DMS79 treated with DMSO at 0.1 percent for 48 hours (cell line): ENCODE results near the gene TTC22.
A peak's percentile ranks its signal among the peaks of the same experiment; 100 is the strongest.

ENCODE experiments used
- DNase-seq: peaks from one replicate; lab custom pipeline; 2025; lab: John Stamatoyannopoulos, UW

The TTC22 gene

DNA sequence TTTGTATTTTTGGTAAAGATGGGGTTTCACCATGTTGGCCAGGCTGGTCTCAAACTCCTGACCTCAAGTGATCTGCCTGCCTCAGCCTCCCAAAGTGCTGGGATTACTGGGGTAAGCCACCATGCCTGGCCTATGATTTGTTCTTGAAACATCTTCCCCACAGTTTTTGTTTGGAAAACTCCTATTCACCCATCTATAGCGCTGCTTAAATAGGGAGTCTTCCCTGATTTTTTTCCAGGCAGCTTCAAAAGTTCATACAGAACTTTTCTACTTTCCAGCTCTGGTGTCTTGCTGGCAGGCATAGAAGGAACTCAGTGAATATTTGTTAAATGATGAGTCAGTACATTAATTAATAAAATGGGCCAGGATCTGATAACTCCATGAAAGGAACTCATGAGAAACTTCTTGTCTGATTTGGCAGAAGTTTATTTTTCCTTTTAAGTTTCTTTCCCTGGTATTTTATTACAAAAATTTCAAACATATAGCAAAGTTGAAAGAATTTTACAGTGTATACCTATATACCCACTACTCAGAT is 33.0 kb upstream of the TTC22 start:
- no peak for DNase-seq

DNA sequence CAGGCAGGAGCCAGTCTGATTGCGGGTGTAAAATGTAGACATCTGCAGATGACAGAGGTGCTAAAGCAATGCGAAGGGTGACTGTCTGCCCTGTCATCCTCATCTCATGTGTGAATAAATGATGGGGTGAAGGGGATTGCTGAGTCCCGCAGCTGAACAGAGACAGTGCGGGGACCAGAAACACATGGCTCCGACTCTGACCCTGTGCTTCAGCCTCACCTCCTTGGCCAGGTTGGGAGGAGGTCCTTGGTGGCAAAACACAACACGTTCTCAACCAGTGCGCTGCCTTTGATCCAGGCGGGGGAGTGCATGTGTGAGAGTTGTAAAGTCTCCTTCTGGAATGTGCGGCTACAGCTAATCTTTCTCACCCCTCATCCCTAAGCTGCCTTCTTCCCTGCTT is 32.0 kb upstream of the TTC22 start:
- DNase-seq: no peak

DNA sequence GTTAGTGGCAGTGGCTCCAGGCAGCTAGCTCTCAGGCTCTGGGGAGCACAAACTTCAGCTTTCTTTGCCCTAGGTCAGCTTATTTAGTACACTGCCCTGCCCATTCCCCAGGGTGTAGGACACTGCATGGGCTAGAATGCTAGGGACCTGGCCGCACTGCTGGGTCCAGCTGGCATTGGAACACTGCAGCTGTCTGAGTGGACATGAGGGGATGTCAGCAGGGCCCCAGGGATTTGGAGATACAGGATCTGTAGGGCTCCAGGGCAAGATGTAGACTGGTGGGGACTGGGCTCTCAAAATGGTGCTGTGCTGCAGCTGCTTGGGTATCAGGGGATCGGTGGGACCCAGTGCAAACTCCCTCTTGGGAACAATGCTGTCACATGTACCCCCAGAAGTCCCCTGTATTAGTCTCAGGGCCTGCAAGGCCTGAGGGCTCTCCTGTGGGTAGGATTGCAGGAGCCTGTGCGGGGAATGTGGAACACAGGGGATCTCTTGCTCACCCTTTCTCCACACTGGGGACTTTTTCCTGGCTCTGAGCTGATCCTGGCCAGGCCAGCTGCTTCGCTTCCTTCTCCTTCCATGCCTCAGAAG is 25.2 kb upstream of the TTC22 start:
- DNase-seq: no peak

DNA sequence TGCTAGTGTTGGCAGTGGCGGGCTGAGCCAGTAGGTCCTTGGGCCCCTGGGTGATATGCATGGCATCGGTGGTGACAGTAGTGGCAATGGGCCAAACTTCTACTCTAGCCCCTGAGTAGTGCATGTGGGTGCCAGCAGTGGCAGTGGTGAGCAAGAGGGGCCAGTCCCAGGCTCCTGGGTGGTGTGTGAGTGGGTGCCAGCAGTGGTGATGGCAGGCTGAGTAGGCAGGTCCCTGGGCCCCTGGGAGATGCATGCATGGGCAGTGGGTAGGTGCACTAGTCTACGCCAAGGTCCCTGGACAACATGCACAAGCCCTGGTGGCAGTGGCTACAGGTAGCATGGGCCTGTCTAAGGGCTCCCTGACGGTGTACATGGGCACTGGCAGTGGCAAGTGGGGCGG is 24.6 kb upstream of the TTC22 start:
- no peak for DNase-seq

DNA sequence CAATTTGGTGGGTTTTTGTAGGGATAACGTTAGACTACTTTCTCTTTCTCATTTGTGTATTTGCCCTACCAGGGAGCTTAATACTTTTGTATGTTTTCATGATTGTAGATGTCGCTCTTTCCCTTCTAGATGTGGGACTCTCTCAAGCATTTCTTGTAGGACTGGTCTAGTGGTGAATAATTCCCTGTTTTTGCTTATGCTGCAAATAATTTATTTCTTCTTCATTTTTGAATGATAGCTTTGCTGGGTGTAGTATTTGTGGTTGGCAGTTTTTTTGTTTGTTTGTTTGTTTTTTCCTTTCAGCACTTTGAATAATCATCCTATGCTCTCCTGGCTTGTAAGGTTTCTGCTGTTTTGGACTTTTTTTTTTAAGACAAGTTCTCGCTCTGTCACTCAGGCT is 22.5 kb upstream of the TTC22 start:
- DNase-seq: no peak

DNA sequence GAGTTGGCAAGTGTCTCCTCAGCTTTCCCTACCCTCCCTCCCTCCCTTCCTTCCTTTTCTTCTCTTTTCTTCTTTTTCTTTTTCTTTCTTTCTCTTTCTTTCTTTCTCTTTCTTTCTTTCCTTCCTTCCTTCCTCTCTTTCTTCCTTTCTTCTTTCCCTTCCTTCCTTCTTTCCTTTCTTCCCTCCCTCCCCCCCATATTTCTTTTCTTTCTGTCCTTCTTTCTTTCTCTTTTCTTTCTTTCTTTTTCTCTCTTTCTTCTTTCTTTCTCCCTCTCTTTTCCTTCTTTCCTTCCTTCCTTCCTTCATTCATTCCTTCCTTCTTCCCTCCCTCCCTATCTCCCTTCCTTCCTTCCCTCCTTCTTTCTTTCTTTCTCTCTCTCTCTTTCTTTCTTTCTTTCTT is 18.6 kb upstream of the TTC22 start:
- no peak for DNase-seq

DNA sequence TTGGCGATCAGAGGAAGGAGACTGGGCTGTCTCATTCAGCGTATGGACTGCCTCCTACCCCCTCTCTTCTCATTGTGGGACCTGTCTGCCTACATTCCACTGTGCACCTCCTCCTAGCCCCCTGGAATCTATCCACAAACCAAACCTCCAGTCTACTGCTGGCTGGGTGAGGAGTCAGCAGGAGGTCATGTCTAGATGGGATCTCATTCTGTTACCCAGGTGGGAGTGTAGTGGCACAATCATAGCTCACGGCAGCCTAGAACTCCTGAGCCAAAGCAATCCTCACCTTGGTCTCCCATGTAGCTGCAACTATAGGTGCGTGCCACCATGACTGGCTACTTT is 18.0 kb upstream of the TTC22 start:
- no peak for DNase-seq

DNA sequence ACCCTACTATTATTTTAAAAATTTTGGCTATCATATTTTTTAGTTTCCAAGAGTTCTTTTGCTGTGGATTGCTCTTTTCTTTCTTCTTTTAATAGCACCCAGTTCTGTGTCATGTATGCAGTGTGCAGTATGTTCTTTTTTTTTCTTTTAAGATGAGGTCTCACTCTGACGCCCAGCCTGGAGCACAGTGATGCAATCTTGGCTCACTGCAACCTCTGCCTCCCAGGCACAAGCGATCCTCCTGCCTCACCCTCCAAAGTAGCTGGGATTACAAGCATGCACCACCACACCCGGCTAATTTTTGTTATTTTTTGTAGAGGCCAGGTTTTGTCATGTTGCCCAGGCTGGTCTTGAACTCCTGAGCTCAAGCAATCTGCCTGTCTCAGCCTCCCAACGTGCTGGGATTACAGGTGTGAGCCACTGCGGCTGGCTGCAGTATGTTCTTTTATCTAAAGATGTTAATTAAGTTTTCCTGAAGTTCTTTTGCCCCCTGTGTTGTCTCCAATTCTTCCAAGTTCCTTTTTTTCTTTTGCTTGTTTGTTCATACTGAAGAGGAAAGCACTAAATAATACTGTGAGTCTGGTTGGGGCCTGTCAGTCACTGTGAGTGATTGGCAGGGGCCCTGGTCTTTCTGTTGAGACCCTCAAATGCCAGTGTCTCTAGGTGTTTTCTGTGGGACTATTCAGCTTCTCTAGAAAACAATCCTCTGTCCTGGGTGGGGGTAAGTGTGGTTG is 17.5 kb upstream of the TTC22 start:
- DNase-seq: no peak

DNA sequence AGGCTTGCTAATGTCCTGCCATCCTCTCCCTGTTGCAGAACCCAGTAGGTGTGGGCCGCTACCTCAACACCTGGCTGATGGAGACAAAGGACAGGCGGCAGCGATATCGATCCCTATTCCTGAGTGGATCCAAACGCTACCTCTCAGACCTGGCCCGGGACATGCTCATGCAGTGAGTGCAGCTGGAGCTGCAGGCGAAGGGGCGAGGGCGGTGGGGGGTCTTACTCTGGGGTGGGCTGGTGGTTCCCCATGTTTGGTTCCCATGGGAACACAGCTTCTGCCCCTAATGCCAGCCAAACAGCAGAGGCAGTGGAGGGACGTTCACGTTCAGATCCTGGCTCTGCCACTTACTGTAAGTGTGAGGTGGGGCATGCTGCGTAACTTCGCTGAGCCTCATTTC is 15.8 kb upstream of the TTC22 start:
- DNase-seq: no peak

DNA sequence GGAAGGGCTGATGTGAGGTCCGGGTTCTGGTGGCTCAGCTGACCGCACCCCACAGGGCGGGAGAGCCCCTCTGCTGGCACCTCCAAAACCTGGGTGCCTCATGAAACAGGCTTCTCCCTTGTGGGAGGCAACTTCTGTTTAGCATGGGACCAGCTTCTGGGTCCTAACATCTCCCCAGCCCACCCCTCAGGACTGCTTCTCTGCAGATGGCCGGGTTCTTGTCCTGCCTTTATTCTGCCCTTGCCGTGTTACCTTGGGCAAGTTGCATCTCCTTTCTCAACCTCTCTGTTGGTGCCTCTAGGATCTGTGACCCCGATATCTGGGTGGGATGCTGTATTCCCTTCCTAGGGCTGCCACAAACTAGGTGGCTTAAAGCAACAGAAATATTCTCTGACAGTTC is 15.0 kb upstream of the TTC22 start:
- no peak for DNase-seq

DNA sequence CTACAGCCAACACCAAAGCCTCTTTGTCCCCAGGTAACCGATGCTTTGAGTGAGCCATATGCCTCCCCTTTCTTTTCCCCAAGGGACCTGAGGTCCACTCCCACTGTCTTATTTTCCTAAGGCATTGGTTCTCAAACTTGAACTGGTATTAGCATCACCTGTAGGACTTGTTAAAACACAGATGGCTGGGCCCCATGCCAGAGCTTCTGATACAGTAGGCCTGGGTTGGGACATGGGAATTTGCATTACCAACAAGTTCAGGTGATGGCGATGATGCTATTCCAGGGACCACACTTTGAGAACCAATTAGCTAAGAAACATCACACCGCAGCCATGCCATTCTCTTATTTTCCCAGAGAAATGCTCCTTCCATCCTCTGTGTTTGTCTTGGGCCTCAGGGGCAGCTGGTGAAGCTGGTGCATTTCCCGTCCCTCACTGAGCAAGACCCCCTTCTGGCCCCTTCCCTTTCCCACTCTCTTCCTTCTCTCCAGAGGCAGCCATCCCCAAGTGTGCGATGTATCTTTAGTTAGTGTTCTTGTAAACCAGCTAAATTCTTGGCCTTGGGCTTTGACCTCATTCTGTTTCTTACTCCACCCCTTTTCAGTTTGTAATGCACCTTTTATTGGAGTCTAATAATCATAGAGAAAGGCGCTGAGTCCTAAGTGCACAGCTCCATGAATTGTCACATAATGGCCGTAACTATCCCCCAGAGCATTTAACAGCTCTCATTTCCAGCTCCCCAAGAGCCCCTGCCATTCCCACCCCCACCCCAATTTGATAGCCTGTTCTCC is 14.2 kb upstream of the TTC22 start:
- no peak for DNase-seq

DNA sequence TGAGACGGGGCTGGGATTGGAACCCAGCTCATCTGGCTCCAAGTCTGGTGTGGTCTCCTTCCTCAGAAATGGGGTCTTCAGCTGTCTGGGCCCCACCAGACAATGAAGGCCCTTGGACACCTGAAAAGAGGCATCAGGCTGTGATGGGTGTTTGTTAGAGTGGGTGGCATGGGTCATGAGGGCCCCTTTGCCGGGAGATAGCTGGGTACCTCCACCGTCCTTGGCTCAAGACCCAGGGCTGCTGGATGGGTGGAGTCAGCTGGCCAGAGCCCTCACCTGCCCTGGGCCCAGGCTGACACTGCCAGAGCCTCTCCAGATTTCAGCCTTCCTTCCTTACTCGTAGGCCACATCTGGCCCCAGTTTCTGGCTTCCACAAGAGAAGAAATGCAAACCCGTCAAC is 13.4 kb upstream of the TTC22 start:
- DNase-seq: no peak

DNA sequence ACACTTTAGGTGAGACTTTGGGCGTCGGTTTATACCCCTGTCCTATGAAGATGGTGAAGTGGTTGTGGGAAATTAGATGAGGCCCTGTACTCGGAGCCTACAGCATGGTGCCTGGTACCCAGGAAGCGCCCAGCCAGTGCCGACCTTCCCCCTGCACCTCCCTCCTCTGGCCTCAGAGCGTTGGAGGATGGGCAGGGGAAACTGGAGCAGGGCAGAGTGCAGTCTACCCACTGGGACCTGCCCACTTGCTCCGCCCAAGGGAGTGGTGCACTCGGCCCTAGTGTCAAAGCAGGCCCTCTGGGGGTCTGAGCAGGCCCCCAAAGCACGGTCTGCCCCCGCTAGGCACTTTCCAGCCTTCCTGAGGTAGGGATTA is 13.0 kb upstream of the TTC22 start:
- no peak for DNase-seq

DNA sequence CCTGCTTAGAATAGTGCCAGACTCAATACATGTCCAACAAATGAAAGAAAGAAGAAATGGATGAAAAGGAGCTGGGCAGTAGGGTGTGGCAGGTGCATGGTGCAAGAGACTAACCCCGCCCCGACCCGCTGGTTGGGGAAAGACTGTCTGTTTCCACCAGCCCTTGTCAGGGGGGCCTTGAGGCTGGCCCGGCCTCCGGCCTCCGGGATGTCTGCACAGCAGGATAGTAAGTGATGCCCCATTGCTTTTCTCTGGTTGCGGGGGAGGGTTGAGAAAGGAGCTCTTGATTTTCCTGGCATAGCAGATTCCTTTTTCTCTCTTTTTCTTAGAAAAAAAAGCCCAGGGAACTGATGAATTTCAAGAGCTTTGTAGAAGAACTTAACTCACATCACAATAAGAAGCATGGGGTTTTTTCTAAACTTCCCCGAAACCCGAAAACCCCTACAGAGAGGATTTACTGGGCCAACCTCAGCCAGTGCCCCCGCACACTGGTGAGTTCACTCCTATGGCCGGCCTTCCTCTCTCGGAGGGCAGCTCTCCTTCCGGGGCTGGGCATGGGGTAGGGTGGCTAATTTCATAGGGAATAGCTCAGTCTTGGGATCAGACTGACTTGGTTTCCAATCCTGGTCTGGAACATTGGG is 12.5 kb upstream of the TTC22 start:
- no peak for DNase-seq

DNA sequence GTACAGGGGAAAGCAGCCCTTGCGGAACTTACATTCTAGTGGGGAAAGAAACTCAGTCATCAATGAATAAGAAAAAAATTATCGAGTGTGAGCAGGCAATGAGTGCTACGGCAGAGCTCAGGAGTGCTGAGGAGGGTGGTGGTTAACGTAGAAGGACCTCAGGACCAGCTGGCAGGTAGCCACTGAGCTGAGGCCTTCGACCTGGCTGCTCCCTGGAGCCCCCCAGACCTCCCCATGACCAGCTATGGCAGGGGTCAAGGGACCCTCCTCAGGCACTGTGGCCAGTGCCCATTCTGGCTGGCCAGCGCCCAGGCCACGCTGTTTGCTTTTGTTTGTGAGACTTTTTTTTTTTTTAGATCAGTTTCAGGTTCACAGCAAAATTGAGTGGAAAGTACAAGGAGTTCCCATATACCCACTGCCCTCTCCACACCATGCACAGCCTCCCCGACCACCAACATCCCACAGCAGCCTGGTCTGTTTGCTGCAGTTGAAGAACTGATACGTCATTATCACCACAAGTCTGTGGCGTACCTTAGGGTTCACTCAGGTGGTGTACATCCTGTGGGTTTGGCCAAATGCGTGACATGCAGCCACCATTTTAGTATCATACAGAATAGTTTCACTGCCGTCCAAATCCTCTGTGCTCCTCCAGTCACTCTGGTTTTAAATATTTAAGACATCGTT is 11.8 kb upstream of the TTC22 start:
- DNase-seq: no peak

DNA sequence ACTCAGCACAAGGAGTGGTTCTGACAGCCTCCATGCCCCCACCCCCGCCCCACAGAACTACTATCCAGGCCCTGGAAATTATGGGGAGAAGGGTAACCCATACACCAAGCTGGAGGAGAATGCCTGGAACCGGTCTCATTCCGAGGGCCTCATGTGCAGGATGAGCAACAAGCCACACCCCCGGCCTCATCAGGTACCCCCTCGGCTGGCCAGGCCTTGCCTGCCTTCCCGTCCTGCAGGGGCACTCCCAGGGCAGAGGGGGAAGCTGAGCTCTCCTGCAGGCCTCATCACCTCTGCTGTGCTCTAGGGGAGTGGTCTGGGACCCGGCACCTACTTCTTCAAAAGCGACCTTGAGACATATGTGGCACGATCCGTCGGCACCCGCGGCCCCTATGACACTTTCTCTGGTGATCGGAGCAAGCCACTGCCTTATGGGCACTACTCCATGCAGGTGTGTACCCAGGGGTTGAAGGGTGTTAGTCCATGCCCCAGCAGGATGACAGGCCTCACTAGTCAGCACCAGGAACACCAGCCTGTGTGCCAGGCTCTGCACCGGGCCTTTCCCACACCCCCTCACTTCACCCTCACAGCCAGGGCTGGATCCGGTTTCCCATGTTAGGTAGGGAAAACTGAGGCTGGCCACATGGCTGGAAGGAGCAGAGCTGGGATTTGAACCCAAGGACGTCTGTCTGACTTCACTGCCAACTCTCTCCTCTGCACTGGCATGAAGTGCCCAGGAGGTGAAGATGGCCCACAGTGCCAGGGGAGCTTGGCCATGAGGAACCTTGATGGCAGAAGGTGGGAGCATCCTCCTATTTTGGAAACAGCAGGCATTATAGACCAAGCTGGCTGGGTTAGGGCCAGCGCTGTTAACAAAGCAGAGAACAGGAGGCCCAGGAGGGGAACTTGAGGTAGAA is 10.9 kb upstream of the TTC22 start:
- DNase-seq: no peak

DNA sequence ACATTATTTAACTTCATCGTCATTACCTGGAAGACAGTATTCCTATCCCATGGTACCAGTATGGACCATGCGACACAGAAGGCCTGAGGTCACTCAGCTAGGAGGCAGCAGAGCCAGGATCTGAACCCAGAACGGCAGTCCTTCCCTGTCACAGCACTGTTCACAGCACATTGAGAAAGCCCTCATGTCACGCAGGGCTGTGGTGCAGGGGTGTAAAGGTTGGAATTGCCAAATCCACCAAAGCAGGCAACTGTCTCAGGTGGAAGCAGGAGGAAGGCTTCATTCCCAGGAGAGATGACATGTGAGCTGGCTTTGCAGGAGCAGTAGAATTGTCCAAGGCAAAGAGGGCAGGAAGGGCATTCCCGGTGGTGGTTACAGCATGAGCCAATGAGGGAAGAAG is 9.9 kb upstream of the TTC22 start:
- DNase-seq: no peak

DNA sequence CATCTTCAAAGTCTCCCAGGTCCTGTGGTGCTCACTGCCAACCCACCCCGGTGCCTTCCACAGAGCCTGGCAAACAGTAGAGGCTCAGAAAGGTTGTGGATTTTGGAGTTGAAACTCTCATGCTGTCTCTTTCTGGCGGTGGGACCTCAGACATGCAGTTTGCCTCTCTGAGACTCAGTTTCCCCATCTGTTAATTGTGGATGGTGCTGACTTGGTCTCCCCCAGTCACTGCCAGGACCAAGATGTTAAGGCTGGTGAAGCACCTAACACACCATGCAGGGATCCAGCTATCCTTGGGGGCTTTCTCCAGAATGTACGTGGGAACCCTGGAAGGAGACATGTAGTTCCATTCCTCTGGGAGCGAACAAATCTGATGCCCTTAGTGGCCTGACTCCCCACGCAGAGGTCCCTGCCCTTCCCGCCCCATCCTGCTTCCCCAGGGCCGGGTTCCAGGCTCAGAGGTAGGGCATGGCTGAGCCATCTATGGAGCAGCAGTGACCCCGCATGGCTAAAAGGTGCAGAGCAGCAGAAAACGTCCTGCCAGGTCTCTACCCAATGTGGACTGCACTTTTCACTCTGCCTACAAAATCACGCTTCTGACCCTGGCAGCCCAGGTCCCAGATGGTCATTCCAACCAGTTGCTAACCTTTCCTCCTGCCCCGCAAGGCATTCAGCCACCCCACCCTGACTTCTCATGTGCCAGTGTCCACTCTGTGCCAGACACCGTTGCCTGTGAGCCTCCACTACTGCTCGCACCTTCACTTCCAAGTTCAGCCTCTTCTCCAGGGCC is 9.2 kb upstream of the TTC22 start:
- peak; percentile 19 for DNase-seq

DNA sequence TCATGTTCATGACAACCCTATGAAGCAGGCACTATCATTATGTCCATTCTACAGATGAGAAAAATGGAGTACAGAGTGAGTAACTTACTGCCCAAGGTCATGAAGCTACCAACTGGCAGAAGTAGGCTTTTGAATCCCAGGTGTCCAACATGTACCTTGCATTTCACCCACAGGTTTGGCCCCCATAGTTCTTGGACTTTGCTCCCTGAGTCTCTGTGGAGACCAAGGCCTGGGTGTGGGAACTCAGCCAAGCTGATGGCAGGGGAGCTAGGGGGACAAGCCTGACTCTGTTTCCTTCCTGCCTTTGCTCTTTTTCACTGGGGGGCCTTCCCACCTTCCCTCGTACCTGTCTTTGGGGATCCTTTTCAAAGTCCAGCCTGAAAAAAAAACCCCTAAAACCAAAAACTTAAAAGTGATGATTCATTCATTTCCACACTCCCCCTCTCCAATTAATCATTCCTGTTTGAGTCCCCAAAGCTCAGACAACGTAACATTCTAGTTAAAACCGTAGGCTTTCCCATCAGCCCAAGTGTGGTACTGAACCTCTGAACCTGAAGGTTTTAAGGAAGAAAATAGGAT is 8.5 kb upstream of the TTC22 start:
- DNase-seq: no peak
